GM19455 (cell line): ENCODE data around the gene OGFRL1.
A peak's percentile ranks its signal among the peaks of the same experiment; 100 is the strongest.
"Not testable (repeated sequence)": the region's sequence is repeated elsewhere in the genome, so short reads cannot be mapped to it uniquely, and the experiment has no call there.

Experiments used
- ATAC-seq: cut with Tn5 transposase; IDR thresholded peaks from one replicate; pipeline ENCODE4 v1.9.1; 2021; ENCODE audit not compliant: unreplicated experiment

OGFRL1 gene

GRCh38 chr6:71288228-71289038 lies at the start of gene OGFRL1:
Gene OGFRL1, plus strand, starts transcription at chr6:71288811. Its CDS starts 126 bp downstream, at chr6:71288937.
- ATAC-seq = peak; percentile 87

GRCh38 chr6:71239694-71240093 lies 48.9 kb upstream of the OGFRL1 start:
- no peak for ATAC-seq

GRCh38 chr6:71245265-71246049 lies 43.2 kb upstream of the OGFRL1 start:
- ATAC-seq = no peak

- no peak for ATAC-seq
Measured at GRCh38 chr6:71246596-71246995, 42.0 kb upstream of the OGFRL1 start.

GRCh38 chr6:71248306-71248765 lies 40.3 kb upstream of the OGFRL1 start:
- no peak for ATAC-seq

GRCh38 chr6:71248878-71249544 lies 39.6 kb upstream of the OGFRL1 start:
- no peak for ATAC-seq

- ATAC-seq = no peak
Measured at GRCh38 chr6:71250099-71250602, 38.5 kb upstream of the OGFRL1 start.

- ATAC-seq = no peak
Measured at GRCh38 chr6:71252410-71252809, 36.2 kb upstream of the OGFRL1 start.

GRCh38 chr6:71252960-71253359 lies 35.7 kb upstream of the OGFRL1 start:
- no peak for ATAC-seq

GRCh38 chr6:71254323-71254722 lies 34.3 kb upstream of the OGFRL1 start:
- no peak for ATAC-seq

GRCh38 chr6:71258078-71258866 lies 30.3 kb upstream of the OGFRL1 start:
- ATAC-seq = no peak

GRCh38 chr6:71259888-71260604 lies 28.6 kb upstream of the OGFRL1 start:
- ATAC-seq = no peak

GRCh38 chr6:71262914-71263313 lies 25.7 kb upstream of the OGFRL1 start:
- ATAC-seq = no peak

GRCh38 chr6:71266392-71266791 lies 22.2 kb upstream of the OGFRL1 start:
- not testable (repeated sequence) for ATAC-seq

GRCh38 chr6:71268735-71269437 lies 19.7 kb upstream of the OGFRL1 start:
- no peak for ATAC-seq

- ATAC-seq = no peak
Measured at GRCh38 chr6:71277926-71278600, 10.5 kb upstream of the OGFRL1 start.

- no peak for ATAC-seq
Measured at GRCh38 chr6:71279321-71279720, 9.3 kb upstream of the OGFRL1 start.

GRCh38 chr6:71279740-71280139 lies 8.9 kb upstream of the OGFRL1 start:
- ATAC-seq = no peak

- ATAC-seq = no peak
Measured at GRCh38 chr6:71280701-71281100, 7.9 kb upstream of the OGFRL1 start.
